ENCODE results near the gene CD82.

The CD82 gene, protein sequence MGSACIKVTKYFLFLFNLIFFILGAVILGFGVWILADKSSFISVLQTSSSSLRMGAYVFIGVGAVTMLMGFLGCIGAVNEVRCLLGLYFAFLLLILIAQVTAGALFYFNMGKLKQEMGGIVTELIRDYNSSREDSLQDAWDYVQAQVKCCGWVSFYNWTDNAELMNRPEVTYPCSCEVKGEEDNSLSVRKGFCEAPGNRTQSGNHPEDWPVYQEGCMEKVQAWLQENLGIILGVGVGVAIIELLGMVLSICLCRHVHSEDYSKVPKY

GRCh38 chr11:44565211-44565952 is at the start of gene CD82:
CD82 (plus strand) TSS chr11:44565663; CDS start chr11:44594663, 29,000 bp downstream.
- DNase-seq (ENCODE audit: low read depth in 2 of 3, low spot score in 2 of 3): peak; percentile 95 to 98 (median 97)

GRCh38 chr11:44516688-44517507 is 48.6 kb upstream of the CD82 start:
- no peak for DNase-seq (ENCODE audit: low read depth in 2 of 3, low spot score in 2 of 3)

DNA sequence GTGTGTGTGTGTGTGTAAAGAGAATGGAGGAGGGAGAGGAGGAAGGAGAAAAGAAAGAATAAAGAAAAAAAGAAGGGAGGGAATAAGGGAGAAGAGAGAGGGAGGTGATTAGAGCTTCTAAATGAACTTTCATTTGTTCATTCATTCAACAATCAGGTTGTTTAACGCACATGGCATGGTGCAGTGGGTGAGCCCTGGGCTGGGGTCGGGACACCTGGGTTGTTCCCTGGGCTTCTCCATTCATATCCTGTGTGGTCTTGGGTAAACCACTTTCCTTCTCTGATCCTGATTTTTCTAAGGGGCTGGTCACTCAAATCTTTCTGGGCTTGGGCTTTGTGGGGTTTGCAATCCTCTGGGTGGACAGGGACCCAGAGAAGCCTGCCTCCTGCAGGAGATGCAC is 47.9 kb upstream of the CD82 start:
- DNase-seq (ENCODE audit: low read depth in 2 of 3, low spot score in 2 of 3): no peak

DNA sequence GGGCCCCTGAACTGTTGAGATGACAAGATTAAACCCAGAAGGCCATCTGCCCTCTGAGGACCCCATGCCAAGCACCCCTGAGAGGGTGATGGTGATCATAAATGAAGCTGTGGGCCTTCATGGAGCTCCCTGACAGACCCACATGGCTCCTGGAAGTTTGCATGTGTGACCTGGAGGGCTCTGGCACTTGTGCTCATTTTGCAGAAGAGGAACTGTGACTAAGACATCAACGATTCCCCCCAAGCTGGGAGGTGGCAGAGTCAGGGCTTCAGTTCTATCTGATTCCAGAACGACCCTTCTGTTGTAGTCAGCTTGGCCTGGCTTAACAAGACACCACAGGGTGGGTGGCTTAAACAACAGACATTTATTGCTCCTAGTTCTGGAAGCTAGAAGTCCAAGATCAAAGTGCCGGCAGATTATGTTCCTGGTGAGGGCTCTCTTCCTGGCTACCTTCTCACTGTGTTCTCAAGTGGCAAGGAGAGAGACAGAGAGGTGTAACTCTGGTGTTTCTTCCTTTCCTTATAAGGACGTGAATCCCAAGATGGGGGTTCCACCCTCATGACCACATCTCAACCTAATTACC is 46.4 kb upstream of the CD82 start:
- DNase-seq (ENCODE audit: low read depth in 2 of 3, low spot score in 2 of 3): no peak

GRCh38 chr11:44519989-44520737 is 45.3 kb upstream of the CD82 start:
- no peak for DNase-seq (ENCODE audit: low read depth in 2 of 3, low spot score in 2 of 3)

DNA sequence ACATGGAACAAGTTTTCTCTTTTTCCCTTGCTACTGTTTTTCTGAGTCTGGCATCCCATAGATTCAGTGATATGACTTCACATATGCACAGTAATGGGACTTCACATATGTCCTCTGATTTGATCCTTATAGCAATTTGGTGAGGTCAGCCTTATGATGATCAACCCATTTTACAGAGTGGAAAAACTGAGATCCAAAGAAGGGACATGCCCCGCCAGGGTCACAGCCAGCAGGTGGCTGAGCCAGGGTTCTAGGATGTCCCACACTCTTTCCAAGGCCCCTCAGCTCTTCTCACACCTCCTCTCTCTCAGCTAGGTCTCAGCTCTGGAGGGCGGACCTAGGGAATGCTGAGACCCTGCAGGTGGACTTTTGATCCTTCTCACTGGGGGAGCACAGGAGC is 44.3 kb upstream of the CD82 start:
- no peak for DNase-seq (ENCODE audit: low read depth in 2 of 3, low spot score in 2 of 3)

- DNase-seq (ENCODE audit: low read depth in 2 of 3, low spot score in 2 of 3): no peak
Observed at GRCh38 chr11:44522294-44522693, 43.2 kb upstream of the CD82 start.

DNA sequence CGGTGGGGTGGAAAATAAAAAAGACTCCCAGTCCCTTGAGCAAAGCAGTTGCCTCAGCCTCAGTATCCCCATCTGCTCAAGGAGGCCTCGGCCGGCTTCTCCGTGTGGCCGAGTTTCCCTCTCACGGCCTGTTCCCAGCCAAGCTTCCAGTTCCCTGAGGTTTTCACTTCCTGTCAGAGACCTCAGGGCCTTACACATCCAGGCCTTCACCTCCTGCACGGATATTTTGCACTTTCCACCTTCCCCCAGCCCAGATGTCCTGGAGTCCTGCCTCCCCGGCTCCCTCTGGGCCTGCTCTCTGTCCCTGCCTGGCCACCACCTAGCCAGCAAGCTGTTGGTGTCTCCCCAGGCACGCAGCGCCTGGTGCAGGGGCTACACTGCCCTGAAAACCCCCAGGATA is 41.1 kb upstream of the CD82 start:
- no peak for DNase-seq (ENCODE audit: low read depth in 2 of 3, low spot score in 2 of 3)

GRCh38 chr11:44524751-44525201 is 40.7 kb upstream of the CD82 start:
- DNase-seq (ENCODE audit: low read depth in 2 of 3, low spot score in 2 of 3): no peak

DNA sequence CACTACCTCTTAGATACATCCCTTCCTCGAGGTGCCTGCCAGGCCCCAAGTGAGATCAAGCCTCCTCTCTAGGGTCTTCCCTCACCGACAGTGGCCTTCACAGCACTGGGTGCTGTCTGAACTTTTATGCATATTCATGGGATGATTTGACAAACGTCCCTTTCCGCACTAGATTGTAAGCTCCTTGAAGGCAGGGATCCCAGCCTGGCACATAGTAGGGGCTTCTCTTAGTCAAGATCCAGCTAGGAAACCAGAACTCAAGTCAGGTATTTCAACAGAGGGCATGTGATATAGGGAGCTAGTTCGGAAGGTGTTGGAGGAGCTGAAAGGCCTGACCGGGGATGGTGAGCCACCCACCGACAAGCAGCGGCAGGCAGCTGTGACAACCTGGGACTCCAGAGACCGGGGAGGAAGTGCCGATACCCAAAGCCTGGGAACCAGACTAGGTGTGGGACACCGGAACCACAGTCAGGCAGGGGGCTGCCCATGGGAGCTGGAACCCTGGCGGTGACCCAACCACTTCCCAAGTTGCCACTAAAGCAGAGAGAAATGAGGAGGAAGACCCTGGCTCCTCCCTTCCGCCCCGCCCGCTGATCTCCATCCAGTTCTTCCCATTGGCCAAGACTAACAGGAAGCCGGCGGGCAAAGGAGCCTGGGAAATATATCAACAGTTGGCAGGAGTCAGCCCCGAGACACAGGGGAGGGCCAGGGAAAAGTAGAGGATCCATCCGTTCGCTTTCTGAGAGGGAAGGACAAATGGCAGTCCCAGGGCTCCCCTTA is 39.8 kb upstream of the CD82 start:
- no peak for DNase-seq (ENCODE audit: low read depth in 2 of 3, low spot score in 2 of 3)

DNA sequence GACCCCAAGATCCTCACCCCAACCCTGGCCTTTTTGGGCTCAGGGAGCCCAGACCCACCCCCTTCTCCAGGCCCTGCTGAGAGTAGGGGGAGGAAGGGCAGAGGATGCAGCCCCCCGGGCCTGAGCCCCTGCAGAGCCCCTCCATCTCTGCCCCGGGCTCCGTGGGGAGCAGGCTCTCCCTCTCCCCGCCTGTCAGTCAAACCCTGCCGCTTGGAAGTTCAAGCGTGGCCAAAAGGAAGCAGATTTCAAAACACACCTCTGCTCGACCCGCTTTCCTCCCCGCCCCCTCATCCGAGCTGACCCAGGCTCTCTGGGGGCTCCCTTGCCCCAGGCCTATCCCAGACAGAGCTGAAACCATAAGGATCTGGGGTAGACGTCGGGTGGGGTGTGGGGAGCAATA is 39.0 kb upstream of the CD82 start:
- no peak for DNase-seq (ENCODE audit: low read depth in 2 of 3, low spot score in 2 of 3)

- DNase-seq (ENCODE audit: low read depth in 2 of 3, low spot score in 2 of 3): no peak
Observed at GRCh38 chr11:44527476-44527875, 38.0 kb upstream of the CD82 start.

GRCh38 chr11:44528103-44528502 is 37.4 kb upstream of the CD82 start:
- no peak for DNase-seq (ENCODE audit: low read depth in 2 of 3, low spot score in 2 of 3)

DNA sequence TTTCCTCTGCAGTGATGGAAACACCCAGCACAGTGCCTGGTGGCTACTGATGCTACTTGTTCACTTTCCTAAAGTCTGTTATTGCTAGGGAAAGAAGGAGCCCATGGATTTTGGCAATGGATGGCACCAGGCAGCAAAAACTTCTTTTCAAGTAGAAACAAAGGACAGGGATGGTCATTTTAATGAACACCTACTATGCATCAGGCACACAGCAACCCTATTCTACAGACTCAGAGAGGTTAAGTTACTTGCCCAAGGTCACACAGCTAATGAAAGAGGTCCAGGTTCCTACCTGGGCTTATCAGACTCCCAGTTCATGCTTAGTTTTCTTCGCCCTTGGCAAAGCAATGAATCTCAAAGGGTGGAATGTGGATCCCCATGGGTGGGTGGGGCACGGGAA is 36.9 kb upstream of the CD82 start:
- DNase-seq (ENCODE audit: low read depth in 2 of 3, low spot score in 2 of 3): no peak

DNA sequence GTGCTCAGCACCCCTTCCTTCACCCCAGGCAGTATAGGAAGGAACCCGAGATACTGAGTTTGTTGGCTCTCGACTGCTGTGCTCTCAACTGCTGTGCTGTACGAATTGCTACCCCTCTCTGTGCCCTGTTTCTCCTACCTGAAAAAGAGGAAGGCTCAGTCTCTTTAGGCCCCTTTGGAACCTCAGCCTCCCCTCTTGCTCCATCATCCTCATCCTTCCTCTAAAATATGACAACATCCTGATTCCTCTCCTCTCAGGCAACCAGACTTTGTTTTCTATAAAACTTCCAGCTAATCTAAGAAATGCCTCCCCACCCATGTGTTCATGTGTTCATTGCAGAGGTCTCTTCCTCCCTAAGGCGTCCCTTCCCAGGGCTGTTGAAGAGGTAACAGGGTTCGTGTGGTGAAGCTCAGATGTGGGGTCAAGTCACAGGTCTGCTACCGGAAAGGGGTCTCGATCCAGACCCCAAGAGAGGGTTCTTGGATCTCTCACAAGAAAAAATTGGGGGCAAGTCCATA is 35.5 kb upstream of the CD82 start:
- DNase-seq (ENCODE audit: low read depth in 2 of 3, low spot score in 2 of 3): no peak

GRCh38 chr11:44530413-44531115 is 34.9 kb upstream of the CD82 start:
- DNase-seq (ENCODE audit: low read depth in 2 of 3, low spot score in 2 of 3): no peak

- no peak for DNase-seq (ENCODE audit: low read depth in 2 of 3, low spot score in 2 of 3)
Observed at GRCh38 chr11:44531116-44531504, 34.4 kb upstream of the CD82 start.

- DNase-seq (ENCODE audit: low read depth in 2 of 3, low spot score in 2 of 3): no peak
Observed at GRCh38 chr11:44531636-44532035, 33.8 kb upstream of the CD82 start.

DNA sequence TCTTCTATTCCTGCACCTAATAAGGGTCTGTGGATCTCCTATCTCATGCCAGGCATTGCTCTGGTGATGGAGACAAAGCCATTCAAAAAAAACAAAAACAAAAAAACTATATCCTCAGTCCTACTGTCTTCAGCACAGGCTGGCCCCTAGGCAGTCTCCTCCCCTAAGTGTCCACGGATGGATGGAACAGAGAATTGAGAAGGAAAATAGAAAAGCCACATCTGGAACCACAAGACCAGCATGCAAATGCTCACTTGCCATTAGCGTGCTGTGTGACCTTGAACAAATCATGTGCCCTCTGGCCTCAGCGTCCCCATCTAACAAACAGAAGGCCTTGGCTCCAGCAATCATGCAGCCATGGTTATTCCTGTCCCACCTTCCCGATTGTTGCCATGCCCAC is 32.7 kb upstream of the CD82 start:
- DNase-seq (ENCODE audit: low read depth in 2 of 3, low spot score in 2 of 3): no peak
